Colon (tissue), 2 donors: ENCODE results near the gene ZNF580.

ENCODE experiments used
- FAIRE-seq: peaks from 2 replicates; lab custom pipeline; 2012; peaks lifted over from hg19 to GRCh38; lab: Jason Lieb, UNC
- donor health status: control.
- donor health status: control.

The ZNF580 gene

DNA sequence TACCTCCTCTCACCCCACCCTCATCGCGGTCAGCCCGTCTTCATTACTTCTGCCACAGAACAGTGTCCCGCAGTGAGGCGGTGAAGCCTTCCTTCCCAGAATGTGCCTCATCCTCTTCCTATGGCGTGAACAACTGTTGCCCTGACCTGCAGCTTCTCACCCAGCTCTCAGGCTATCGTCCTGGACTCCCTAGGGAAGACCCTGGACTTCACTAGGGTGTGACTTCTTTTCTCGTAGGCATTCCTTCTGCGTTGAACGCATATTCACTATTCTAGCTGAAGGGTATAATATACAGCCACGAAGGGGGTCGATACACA lies 34.4 kb upstream of the ZNF580 start:
- no peak for FAIRE-seq

GRCh38 chr19:55606817-55607216 lies 34.0 kb upstream of the ZNF580 start:
- FAIRE-seq, result no peak

DNA sequence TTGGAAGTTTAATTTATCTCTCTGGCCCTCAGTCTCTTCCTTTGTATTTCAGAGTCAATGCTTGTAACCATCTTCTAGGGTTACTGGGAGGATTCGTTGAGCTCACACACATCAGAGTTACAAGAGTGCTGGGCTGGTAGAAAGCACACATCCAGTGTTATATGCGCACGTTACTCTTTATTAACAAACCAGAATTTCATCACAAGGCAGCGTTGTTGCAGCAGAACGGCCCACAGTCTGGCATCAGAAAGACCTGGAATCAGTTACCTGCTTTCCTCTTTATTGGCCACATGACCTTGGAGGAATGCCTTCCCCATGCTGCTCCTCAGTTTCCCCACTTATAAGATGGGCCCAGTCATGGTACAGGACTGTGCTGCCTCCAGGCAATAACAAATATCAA lies 31.5 kb upstream of the ZNF580 start:
- no peak for FAIRE-seq

GRCh38 chr19:55611300-55611982 lies 29.4 kb upstream of the ZNF580 start:
- no peak for FAIRE-seq

- FAIRE-seq, result no peak
Observed at GRCh38 chr19:55611983-55612645, 28.7 kb upstream of the ZNF580 start.

DNA sequence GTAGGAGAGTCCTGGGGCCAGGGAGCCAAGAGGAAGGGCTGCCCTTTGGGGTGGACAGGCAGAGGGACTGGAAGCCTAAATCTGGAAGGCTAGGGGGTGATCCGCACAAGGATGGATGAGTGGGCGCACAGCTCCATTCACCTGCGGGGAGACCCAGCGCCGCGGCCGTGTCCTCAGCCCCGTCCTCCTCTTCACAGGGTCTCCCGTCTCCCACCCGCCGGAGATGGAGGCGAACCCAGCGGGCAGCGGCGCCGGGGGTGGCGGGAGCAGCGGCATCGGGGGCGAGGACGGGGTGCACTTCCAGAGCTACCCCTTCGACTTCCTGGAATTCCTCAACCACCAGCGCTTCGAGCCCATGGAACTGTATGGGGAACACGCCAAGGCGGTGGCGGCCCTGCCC lies 27.4 kb upstream of the ZNF580 start:
- no peak for FAIRE-seq

DNA sequence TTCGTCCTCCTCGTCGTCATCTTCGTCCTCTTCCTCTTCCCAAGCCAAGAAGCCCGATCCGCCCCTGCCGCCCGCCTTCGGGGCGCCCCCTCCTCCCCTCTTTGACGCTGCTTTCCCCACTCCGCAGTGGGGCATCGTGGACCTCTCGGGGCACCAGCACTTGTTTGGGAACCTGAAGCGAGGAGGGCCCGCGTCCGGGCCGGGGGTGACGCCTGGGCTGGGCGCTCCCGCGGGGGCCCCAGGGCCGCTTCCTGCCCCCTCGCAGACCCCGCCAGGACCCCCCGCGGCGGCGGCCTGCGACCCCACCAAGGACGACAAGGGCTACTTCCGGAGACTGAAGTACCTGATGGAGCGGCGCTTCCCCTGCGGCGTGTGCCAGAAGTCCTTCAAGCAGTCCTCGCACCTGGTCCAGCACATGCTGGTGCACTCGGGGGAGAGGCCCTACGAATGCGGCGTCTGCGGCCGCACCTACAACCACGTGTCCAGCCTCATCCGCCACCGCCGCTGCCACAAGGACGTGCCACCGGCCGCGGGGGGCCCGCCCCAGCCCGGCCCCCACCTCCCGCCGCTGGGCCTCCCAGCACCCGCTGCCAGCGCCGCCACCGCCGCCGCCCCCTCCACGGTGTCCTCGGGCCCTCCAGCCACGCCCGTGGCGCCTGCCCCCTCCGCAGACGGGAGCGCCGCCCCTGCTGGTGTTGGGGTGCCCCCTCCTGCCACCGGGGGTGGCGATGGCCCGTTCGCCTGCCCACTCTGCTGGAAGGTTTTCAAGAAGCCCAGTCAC lies 26.7 kb upstream of the ZNF580 start:
- no peak for FAIRE-seq

- no peak for FAIRE-seq
Observed at GRCh38 chr19:55614711-55615542, 25.9 kb upstream of the ZNF580 start.

DNA sequence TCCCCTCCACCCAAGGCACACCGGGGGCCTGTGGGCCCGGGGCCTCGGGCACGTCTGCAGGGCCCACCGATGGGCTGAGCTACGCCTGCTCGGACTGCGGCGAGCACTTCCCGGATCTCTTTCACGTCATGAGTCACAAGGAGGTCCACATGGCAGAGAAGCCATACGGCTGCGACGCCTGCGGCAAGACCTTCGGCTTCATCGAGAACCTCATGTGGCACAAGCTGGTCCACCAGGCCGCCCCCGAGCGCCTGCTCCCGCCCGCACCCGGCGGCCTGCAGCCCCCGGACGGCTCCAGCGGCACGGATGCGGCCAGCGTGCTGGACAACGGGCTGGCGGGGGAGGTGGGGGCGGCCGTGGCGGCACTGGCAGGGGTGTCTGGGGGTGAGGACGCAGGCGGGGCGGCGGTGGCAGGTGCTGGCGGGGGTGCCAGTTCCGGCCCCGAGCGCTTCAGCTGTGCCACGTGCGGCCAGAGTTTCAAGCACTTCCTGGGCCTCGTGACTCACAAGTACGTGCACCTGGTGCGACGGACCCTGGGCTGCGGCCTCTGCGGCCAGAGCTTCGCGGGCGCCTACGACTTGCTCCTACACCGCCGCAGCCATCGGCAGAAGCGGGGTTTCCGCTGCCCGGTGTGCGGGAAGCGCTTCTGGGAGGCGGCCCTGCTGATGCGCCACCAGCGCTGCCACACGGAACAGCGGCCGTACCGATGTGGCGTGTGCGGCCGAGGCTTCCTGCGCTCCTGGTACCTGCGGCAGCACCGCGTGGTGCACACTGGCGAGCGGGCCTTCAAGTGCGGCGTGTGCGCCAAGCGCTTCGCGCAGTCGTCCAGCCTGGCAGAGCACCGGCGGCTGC lies 25.0 kb upstream of the ZNF580 start:
- no peak for FAIRE-seq

DNA sequence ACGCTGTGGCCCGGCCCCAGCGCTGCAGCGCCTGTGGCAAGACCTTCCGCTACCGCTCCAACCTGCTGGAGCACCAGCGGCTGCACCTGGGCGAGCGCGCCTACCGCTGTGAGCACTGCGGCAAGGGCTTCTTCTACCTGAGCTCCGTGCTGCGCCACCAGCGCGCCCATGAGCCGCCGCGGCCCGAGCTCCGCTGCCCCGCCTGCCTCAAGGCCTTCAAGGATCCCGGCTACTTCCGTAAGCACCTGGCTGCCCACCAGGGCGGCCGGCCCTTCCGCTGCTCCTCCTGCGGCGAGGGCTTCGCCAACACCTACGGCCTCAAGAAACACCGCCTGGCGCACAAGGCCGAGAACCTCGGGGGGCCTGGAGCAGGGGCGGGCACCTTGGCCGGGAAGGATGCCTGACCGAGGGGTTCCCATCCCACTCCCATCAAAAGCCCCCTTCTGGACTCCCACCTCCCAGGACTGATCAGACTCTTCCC lies 24.4 kb upstream of the ZNF580 start:
- no peak for FAIRE-seq

DNA sequence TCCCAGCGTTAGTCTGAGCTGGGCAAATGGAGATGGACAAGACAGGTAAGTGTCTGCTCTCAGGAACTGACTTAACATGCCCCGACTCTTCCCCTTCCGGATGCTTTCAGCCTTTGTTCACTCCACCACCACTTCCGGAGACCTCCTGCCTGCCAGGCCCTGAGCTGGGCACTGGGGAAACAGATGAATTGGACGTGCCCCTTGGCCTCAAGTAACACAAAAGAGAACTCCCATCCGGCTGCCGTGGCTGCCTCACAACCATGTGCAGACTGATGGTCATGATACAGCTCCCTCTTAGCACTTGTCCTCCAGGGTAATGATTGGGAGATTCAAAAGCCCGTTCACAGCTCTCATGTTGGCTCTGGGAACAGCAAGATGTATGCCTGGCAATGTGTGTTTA lies 23.4 kb upstream of the ZNF580 start:
- FAIRE-seq, result no peak

GRCh38 chr19:55618426-55618825 lies 22.4 kb upstream of the ZNF580 start:
- no peak for FAIRE-seq

GRCh38 chr19:55619286-55619685 lies 21.5 kb upstream of the ZNF580 start:
- no peak for FAIRE-seq

DNA sequence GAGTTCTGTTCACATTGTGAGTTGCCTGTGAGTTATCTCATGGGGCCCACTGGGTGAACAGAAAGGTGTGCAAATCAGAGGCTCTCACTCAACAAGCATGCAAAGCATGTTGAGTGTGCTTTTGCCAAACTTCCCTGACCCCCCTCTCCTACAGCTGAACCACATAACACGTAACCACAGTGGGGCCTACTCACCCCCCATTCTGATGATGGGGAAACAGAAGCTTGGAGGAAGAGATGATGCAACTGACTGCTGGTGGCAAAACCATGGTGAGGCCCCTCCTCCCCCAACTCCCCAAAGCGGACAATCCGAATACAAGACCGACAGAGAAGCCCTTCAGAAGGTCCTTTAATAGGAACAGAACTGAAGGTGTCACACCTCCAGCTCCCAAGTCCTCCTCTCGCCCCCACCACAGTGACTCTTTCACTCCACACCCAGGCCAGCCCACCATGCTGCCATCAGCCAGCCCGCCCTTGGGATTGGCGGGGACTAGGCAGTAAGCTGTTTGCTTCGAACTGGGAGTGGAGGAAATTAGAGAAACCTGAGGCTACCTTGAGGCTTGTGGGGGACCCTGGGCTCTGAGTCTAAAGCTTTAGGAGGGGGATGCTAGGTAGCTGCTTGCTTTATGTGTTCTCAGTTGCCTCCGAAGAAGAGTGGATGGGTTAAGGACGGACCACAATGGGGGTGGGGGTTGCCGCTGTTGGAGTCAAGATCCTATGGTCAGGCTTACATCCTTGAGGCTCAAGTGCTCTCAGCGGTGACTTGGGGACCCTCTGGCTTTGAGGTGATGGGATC lies 20.2 kb upstream of the ZNF580 start:
- FAIRE-seq, result no peak

DNA sequence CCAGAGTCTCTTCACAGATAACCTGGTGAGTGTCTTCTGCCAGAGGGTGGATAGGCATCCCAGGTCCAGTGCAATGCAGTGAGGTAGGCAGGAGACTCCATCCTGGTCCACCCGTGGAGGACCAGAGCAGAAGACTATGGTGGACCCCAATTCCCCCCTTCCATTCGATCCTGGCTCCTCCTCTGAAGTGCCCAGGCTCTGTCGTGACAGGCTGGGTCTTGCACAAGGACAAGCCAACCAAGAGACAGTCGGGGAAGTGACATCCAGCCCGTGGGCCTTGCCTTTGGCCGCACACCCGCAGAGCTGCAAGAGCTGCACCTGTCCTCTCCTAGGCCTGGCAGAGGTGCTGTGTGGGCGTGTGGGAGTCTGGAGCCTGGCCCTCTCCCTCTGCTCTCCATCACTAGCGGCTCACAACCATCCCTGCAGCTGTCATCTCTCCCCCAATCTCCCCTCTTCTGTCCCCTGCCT lies 19.6 kb upstream of the ZNF580 start:
- FAIRE-seq, result no peak

DNA sequence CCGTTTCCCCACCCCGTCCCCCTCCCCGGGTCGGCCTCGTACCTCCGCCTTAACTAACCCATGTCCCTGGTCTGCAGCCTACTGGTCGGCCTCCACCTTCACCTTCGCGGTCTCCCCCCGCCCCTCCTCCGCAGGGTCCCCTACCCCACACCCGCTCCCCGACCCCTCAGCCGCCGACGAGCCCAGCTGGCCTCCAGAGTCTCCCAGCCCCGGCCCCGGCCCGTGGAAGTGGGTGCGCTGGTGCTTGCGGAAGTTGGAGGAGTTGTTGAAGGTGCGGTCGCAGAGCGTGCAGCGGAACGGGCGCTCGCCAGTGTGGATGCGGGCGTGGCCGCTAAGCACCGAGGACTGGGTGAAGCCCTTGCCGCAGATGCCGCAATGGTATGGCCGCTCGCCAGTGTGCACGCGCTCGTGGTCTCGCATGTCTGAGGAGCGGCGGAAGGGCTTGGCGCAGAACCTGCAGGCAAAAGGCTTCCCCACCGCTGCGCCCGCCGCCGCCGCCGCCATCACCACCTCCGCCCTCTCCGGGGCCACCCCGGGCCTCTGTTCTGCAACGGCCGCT lies 19.1 kb upstream of the ZNF580 start:
- FAIRE-seq, result no peak

GRCh38 chr19:55622242-55622969 lies 18.4 kb upstream of the ZNF580 start:
- FAIRE-seq, result no peak

DNA sequence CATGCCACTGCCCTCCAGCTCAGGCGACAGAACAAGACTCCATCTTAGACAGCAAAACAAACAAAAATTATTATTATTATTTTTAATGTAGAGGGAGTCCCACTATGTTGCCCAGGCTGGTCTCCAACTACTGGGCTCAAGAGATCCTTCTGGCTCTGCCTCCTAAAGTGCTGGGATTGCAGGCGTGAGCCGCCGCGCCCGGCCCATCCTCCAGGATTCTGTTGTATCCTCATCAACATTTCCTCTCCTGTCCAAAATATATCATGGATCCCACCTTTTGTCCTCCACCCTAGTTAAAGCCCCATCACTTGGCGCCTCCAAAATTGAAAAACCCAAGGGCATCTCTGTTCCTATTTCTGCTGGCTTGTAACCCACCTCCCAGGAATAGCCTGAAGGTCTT lies 17.7 kb upstream of the ZNF580 start:
- FAIRE-seq, result no peak

- FAIRE-seq, result no peak
Observed at GRCh38 chr19:55623561-55623960, 17.2 kb upstream of the ZNF580 start.
